ENCODE data around the gene ELFN2.

ELFN2 gene

GRCh38 chr22:37379085-37379484 is 48.2 kb downstream of the ELFN2 start:
- DNase-seq, result no peak

GRCh38 chr22:37378642-37379058 is 48.6 kb downstream of the ELFN2 start:
- no peak for DNase-seq

- DNase-seq, result no peak
Observed at GRCh38 chr22:37377927-37378326, 49.4 kb downstream of the ELFN2 start.

GRCh38 chr22:37377138-37377537 is 50.1 kb downstream of the ELFN2 start:
- no peak for DNase-seq

GRCh38 chr22:37376643-37377042 is 50.6 kb downstream of the ELFN2 start:
- DNase-seq, result no peak

GRCh38 chr22:37375801-37376200 is 51.5 kb downstream of the ELFN2 start:
- no peak for DNase-seq

DNA sequence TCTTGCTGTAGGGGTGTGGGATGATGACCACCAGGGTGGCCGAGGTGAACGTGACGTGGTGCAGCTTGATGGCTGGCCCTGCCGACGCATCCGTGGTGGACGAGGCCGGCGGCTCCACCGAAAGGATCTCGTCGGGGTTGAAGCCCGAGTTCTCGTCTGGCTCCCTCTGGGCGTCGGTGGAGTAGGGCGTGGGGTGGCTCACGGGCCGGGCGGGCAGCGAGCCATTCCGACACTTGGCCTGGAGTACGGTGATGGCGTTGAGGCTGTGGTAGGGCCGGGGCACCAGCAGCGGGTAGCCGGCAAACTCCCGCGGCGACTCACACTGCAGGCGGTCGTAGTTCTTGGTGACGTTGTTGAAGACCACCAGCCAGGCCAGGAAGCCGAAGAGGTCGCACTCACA is 52.7 kb downstream of the ELFN2 start:
- no peak for DNase-seq

GRCh38 chr22:37373451-37373850 is 53.8 kb downstream of the ELFN2 start:
- DNase-seq, result no peak

DNA sequence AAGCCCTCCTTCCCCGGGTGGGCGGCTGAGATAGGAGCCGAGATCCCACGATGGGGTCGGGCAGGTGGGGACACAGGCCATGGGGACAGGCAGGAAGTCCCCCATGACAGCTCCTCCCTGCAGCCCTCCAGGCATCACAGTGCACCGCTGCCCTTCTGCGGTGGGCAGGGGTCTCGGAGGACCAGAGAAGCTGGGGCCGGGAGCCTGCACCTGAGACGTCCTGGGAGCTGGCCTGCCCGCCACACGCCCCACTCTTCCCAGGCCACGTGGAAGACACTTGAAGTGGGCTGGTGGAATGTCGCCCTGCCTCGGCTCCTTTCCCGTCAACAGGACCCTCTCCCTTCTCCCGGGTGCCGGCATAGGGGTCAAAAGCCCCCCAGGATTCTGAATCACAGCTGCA is 55.4 kb downstream of the ELFN2 start:
- no peak for DNase-seq

- DNase-seq, result no peak
Observed at GRCh38 chr22:37371491-37371890, 55.8 kb downstream of the ELFN2 start.

DNA sequence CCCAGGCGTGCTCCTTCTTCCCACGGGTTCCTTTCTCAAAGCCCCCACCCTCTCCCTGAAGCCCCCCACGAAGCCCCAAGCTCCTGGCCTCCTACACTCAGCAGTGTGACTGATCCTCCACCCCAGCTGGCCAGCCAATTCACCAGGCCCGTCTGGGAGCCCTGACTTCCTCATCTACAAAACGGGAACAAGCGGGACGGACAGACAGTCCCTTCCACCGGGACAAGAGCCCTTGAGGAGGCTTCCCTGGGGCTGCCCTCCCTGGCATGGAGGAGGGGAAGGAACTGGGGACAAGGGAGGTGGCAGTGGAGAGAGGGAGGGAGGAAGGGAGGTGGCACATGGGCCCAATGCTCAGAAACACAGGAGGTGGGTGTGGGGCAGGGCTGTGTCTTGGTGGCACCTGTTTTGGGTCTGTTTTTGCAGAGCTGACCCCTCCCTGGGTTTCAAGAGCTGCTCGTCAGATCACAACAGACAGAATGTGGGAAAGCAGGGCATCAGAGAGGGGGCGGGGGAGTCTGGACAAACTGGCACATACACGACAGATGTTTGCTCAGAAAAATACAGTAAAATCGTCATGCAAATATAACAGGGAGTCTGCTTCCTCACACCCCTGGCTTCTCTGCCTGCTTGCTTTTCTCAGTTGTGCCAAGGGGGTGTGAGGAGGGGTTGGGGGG is 56.8 kb downstream of the ELFN2 start:
- no peak for DNase-seq

DNA sequence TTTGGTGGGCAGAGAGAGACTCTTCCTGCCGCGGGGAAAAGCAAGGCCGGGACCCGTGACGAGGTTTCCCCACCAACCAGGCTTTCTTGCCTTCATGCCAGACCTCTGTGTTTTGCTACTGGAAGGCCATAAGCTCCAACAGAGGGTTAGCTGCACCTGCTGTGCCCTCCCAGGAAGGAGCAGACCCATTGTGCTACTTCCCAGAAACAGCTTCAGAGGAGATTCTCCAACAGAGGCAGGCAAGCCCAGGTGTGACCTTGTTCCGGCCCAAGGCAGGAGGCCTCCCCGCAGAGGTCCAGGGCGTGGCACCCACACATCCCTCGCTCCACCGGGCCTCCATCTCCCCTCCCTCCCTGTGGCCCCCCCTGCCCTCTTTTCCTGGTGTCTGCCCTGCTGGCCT is 57.8 kb downstream of the ELFN2 start:
- DNase-seq, result no peak

DNA sequence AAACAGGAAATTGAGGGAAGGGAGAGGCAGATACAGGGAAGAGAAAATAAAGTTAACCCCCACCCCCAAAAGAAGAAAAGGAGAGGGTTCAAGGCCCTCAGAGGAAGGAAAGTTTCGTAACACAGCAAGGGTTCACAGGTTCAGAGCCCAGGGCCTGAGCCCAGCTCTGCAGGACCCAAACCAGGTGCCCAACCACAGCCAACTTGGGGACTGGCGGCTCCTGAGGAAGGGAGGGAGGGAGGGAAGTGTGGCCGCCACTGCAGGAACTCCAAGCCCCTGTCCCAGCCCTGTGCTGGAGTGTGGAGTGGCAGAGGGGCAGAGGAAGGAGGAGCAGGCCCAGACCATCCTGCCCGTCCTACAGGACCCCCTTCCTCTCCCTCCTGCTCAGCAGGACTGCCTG is 59.2 kb downstream of the ELFN2 start:
- no peak for DNase-seq

GRCh38 chr22:37366601-37367000 is 60.7 kb downstream of the ELFN2 start:
- no peak for DNase-seq

GRCh38 chr22:37365950-37366349 is 61.3 kb downstream of the ELFN2 start:
- no peak for DNase-seq

DNA sequence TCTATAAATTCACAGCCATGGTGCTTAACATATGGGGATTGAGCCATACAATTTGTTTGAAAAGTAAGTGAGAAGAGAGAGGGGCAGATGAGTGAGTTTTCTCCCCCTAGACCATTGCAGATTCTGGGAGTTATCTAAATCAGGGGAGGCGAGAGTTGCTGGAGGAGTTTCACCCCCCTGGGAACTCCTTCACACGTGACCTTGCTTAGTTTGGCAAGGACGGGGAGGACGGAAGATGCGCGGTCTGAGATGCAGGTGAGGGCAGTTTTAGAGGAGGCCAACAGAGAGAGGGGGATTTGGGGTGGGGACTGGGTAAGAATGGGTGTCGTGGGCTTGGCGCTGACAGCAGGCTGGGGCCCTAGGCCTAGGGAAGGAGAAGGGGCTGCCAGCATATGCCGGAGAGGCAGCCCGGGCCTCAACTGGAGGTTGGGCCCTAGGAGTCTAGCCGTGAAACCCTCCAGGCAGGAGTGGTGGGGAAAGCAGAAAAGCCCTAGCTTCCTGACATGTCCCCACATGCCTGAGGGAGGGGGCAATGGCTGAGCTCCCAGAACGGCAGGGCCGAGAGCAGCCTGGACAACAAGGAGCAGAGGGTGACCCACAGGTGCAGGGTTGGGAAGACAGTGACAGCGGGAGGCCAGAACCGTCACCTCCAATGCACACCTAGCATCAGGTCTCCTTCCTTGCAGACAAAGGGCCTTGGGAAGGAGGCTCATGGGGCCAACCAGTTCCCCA is 63.9 kb downstream of the ELFN2 start:
- DNase-seq, result no peak

DNA sequence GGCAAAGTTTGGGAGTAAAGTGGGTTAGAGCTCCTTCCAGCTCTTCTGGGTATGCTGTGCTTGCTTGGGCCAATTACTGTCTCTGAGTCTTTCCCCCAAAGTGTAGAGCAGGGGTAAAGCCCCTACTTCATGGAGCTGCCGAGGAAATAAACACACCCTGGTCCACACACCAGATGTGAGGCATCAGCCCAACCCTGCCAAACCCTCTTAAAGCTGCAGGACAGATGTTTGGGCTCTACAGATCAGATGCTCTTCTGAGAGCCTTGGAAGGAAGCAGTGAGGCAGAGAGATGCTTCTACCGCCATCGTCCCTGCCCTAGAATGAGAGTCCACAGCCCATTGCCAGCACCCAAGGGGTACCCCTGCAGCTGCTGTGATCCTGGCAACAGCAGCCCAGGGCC is 64.7 kb downstream of the ELFN2 start:
- DNase-seq, result no peak

DNA sequence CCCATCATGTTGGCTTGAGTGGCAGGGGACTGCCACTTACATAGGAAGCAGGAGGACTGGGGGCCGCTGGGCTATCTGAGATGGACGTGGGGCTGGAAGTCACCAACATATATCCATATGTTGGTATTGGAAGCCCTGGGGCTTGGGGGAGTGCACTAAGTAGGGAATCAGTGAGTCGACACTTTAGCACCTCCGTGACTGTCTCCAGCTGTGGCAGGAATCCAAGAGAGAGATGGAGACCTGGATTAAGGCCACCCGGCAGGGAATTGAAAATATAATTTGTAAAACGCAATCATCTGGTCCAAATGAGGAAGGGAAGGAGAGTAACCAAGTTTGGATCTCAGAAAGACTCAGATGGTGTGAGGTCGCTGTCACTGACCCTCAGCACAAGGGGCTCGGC is 68.4 kb downstream of the ELFN2 start:
- no peak for DNase-seq

- DNase-seq, result no peak
Observed at GRCh38 chr22:37358386-37358785, 68.9 kb downstream of the ELFN2 start.

DNA sequence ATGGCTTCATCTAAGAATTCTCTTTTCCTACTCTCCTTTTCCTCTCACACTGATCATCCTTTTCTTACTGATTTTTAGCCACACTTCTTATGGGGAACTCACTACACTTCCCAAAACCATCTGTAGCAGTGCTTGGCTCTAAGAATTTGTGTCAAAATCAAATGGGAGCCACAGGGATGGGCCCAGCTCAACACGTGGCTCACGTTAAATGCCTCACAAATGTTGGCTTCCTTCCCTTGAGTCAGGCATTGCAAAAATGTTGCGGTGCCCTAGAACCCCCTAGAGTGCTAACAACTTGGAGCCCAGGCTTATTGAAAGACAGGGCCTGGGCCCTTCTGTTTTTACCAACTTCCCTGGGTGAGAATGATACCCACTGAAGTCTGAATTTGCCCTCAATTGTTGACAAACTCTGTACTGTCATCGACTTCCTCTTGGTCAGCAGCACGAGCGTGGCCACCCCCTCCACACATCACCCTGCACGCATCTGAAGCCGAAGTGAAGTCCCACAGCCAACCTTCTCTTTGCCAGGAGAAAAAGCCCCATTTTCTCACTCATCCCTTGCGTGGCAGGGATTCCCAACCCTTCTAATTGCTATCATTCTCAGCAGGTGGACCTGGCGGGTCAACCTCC is 69.7 kb downstream of the ELFN2 start:
- DNase-seq, result no peak

DNA sequence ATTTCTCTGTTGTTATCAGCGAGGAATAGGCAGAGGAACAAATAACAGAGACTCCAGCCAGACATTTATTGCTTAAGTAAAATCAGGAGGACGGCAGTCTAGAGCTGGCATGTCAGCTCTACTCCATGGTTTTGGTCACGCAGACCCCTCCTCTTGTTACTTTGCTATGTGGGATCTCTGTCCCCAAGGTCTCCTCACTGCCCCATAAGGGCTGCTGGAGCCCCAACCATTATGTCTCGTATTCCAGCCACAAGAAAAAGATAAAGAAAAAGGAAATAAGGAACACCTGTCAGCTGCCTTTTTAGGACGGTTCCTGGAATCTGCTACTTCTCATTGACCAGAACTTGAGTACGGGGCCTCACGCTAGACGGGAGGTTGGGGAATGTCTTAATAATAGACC is 70.4 kb downstream of the ELFN2 start:
- no peak for DNase-seq

DNA sequence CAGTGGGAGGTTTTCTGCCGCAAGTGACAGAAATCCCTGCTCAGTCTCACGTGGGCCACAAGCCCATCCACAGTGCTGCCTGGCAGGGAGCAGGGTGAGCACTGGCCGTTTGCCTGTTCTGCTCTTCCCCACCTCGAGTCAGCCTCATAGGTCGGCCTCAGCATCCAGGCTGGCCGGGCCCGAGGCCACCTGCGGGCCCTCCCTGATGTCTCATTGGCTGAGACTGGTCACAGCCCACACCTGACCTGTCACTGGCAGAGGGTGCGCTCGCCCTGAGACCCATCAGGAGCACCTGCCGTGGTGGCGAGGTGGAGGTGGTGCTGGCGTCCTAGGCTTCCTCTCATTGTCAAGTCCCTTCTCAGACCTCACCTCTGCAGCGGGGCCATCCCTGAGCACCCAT is 72.1 kb downstream of the ELFN2 start:
- DNase-seq, result no peak

- no peak for DNase-seq
Observed at GRCh38 chr22:37354670-37355069, 72.6 kb downstream of the ELFN2 start.

DNA sequence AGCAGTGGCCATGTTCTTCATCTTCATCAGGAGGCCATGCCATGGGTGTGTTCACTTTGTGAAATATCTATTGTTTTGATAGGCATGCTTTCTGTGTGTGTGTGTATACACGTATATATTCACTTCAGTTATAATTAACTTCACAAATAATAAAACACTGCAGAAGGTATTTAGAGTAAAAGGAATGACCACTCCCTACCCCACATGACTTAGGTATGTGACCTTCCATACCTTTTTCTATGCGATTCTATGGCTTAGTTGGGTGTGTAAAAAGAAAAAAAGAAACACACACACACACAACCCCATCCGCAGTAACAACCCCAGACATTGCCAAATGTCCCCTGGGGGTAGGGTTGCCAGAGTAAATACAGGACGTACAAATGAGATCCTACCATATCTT is 73.0 kb downstream of the ELFN2 start:
- DNase-seq, result no peak
